Measurements from ENCODE around the gene RNF220. TPM values are rescaled to one million over a fixed set of nuclear protein-coding genes. Genes with fewer than 3 reads are reported as not detected.
A peak's percentile ranks its signal among the peaks of the same experiment; 100 is the strongest.

Gene RNF220
- total and polyA plus RNA-seq, 2 of the 13 experiments (the other 11 are each of a cell fraction or from before 2014, with no cell fraction given) = 48.2 to 72.1 TPM

GRCh38 chr1:44655609-44656008 lies 250.6 kb downstream of the RNF220 start (continued):
- 0 out of 2 replicates have a peak, but pooled peaks have one; percentile 27 for TF ChIP-seq BORCS8-MEF2B (CRISPR knock-in tag; IDR thresholded peaks at IDR 0.05)
- TF ChIP-seq SALL2 (CRISPR knock-in tag; IDR thresholded peaks at IDR 0.05) = no peak
- TF ChIP-seq ZFP91 (CRISPR knock-in tag; IDR thresholded peaks at IDR 0.05; ENCODE audit: borderline replicate concordance) = no peak
- 0 out of 2 replicates have a peak, but pooled peaks have one; percentile 38 for TF ChIP-seq ZBTB34 (CRISPR knock-in tag; IDR thresholded peaks at IDR 0.05)
- no peak for TF ChIP-seq ATF3 (CRISPR knock-in tag; IDR thresholded peaks at IDR 0.05)
- TF ChIP-seq ZBTB49 (CRISPR knock-in tag; IDR thresholded peaks at IDR 0.05; ENCODE audit: borderline replicate concordance) = no peak
- TF ChIP-seq STAG1 (CRISPR knock-in tag; IDR thresholded peaks at IDR 0.05) = peak; percentile 76
- TF ChIP-seq TARDBP (CRISPR knock-in tag; IDR thresholded peaks at IDR 0.05) = peak; percentile 50; the same call in 1 of the 2 replicates
- no peak for TF ChIP-seq ZNF367 (CRISPR knock-in tag; IDR thresholded peaks at IDR 0.05; ENCODE audit: borderline replicate concordance)
- TF ChIP-seq KLF11 (CRISPR knock-in tag; IDR thresholded peaks at IDR 0.05) = 0 out of 2 replicates have a peak, but pooled peaks have one; percentile 17
- TF ChIP-seq BCL6 (CRISPR knock-in tag; IDR thresholded peaks at IDR 0.05) = no peak
- TF ChIP-seq XRCC5 (optimal IDR thresholded peaks at IDR 0.05; ENCODE audit: low read length) = peak; percentile 81
- TF ChIP-seq HNF4A (CRISPR knock-in tag; IDR thresholded peaks at IDR 0.05) = 0 out of 2 replicates have a peak, but pooled peaks have one; percentile 12
- no peak for TF ChIP-seq ZSCAN5A (CRISPR knock-in tag; IDR thresholded peaks at IDR 0.05; ENCODE audit: borderline replicate concordance)
- TF ChIP-seq ERF (CRISPR knock-in tag; IDR thresholded peaks at IDR 0.05) = peak; percentile 63; the same call in 1 of the 2 replicates
- 0 out of 2 replicates have a peak, but pooled peaks have one; percentile 27 for TF ChIP-seq UBTF (CRISPR knock-in tag; IDR thresholded peaks at IDR 0.05)
